Measurements from ENCODE around the gene TNNC2.
A peak's percentile ranks its signal among the peaks of the same experiment; 100 is the strongest.
"Not testable (repeated sequence)": the region's sequence is repeated elsewhere in the genome, so short reads cannot be mapped to it uniquely, and the experiment has no call there.

The TNNC2 gene

GRCh38 chr20:45827030-45827652, at the start of gene TNNC2:
TSS of gene TNNC2 (minus strand) at chr20:45827312. CDS start at chr20:45827248, 64 bp downstream.
- Mint-ChIP-seq H3K36me3 (ENCODE audit: low read depth) (no peaks in the 10 kb centered on the region), H3K27me3 (peaks cover 27% of the 10 kb centered on the region), H3K4me3 (no peak within 1 kb of the TSS), H3K27ac (no peak within 1 kb of the TSS), H3K4me1 (ENCODE audit: low read depth) (peaks cover 11% of the 10 kb centered on the region), H3K9me3 (no peaks in the 10 kb centered on the region)

- no peaks in the 10 kb centered on the region for H3K27me3 Mint-ChIP-seq
- H3K9me3 Mint-ChIP-seq, result no peaks in the 10 kb centered on the region
- H3K4me1 Mint-ChIP-seq (ENCODE audit: low read depth), result no peaks in the 10 kb centered on the region
- H3K4me3 Mint-ChIP-seq, result no peak overlapping the region
- peaks cover 15% of the 10 kb centered on the region for H3K36me3 Mint-ChIP-seq (ENCODE audit: low read depth)
- no peak overlapping the region for H3K27ac Mint-ChIP-seq
These were observed 47.5 kb upstream of the TNNC2 start for GRCh38 chr20:45874576-45874975.

GRCh38 chr20:45874104-45874481, 47.0 kb upstream of the TNNC2 start:
- not testable (repeated sequence) for H3K9me3 Mint-ChIP-seq; H3K27ac Mint-ChIP-seq; H3K4me3 Mint-ChIP-seq; H3K4me1 Mint-ChIP-seq (ENCODE audit: low read depth); H3K27me3 Mint-ChIP-seq
- H3K36me3 Mint-ChIP-seq (ENCODE audit: low read depth), result peaks cover 15% of the 10 kb centered on the region

- Mint-ChIP-seq H3K36me3 (ENCODE audit: low read depth) (peaks cover 15% of the 10 kb centered on the region), H3K27me3 (no peaks in the 10 kb centered on the region), H3K4me1 (ENCODE audit: low read depth) (no peaks in the 10 kb centered on the region), H3K9me3 (no peaks in the 10 kb centered on the region), H3K4me3 (no peak overlapping the region), H3K27ac (no peak overlapping the region)
These were observed 46.4 kb upstream of the TNNC2 start for GRCh38 chr20:45873409-45874103.

- H3K27me3 Mint-ChIP-seq, result no peaks in the 10 kb centered on the region
- no peak overlapping the region for H3K4me3 Mint-ChIP-seq
- no peaks in the 10 kb centered on the region for H3K4me1 Mint-ChIP-seq (ENCODE audit: low read depth)
- H3K9me3 Mint-ChIP-seq, result no peaks in the 10 kb centered on the region
- H3K36me3 Mint-ChIP-seq (ENCODE audit: low read depth), result peaks cover 15% of the 10 kb centered on the region
- H3K27ac Mint-ChIP-seq, result no peak overlapping the region
These were observed 45.5 kb upstream of the TNNC2 start for GRCh38 chr20:45872626-45873025.

GRCh38 chr20:45867819-45868176, 40.7 kb upstream of the TNNC2 start:
- Mint-ChIP-seq H3K27me3 (no peaks in the 10 kb centered on the region), H3K4me1 (ENCODE audit: low read depth) (no peaks in the 10 kb centered on the region), H3K36me3 (ENCODE audit: low read depth) (peaks cover 4% of the 10 kb centered on the region), H3K27ac (no peak overlapping the region), H3K4me3 (no peak overlapping the region), H3K9me3 (no peaks in the 10 kb centered on the region)

- no peaks in the 10 kb centered on the region for H3K27me3 Mint-ChIP-seq
- peaks cover 2% of the 10 kb centered on the region for H3K36me3 Mint-ChIP-seq (ENCODE audit: low read depth)
- no peak overlapping the region for H3K4me3 Mint-ChIP-seq
- no peaks in the 10 kb centered on the region for H3K4me1 Mint-ChIP-seq (ENCODE audit: low read depth)
- no peak overlapping the region for H3K27ac Mint-ChIP-seq
- no peaks in the 10 kb centered on the region for H3K9me3 Mint-ChIP-seq
These were observed 40.2 kb upstream of the TNNC2 start for GRCh38 chr20:45867136-45867818.

- no peaks in the 10 kb centered on the region for H3K36me3 Mint-ChIP-seq (ENCODE audit: low read depth)
- H3K4me1 Mint-ChIP-seq (ENCODE audit: low read depth), result no peaks in the 10 kb centered on the region
- no peak overlapping the region for H3K4me3 Mint-ChIP-seq
- no peaks in the 10 kb centered on the region for H3K9me3 Mint-ChIP-seq
- no peaks in the 10 kb centered on the region for H3K27me3 Mint-ChIP-seq
- H3K27ac Mint-ChIP-seq, result no peak overlapping the region
These were observed 39.3 kb upstream of the TNNC2 start for GRCh38 chr20:45866454-45866853.

GRCh38 chr20:45863543-45864470, 36.7 kb upstream of the TNNC2 start:
- Mint-ChIP-seq H3K27ac (no peak overlapping the region), H3K4me3 (no peak overlapping the region), H3K36me3 (ENCODE audit: low read depth) (peaks cover 7% of the 10 kb centered on the region), H3K4me1 (ENCODE audit: low read depth) (peaks cover 3% of the 10 kb centered on the region), H3K9me3 (no peaks in the 10 kb centered on the region), H3K27me3 (no peaks in the 10 kb centered on the region)

- H3K9me3 Mint-ChIP-seq, result no peaks in the 10 kb centered on the region
- no peak overlapping the region for H3K27ac Mint-ChIP-seq
- no peaks in the 10 kb centered on the region for H3K27me3 Mint-ChIP-seq
- H3K36me3 Mint-ChIP-seq (ENCODE audit: low read depth), result peaks cover 7% of the 10 kb centered on the region
- peaks cover 20% of the 10 kb centered on the region for H3K4me1 Mint-ChIP-seq (ENCODE audit: low read depth)
- H3K4me3 Mint-ChIP-seq, result no peak overlapping the region
These were observed 34.3 kb upstream of the TNNC2 start for GRCh38 chr20:45861221-45862075.

GRCh38 chr20:45860560-45861220, 33.6 kb upstream of the TNNC2 start:
- Mint-ChIP-seq H3K9me3 (no peaks in the 10 kb centered on the region), H3K27ac (no peak overlapping the region), H3K4me1 (ENCODE audit: low read depth) (peaks cover 28% of the 10 kb centered on the region), H3K4me3 (no peak overlapping the region), H3K27me3 (no peaks in the 10 kb centered on the region), H3K36me3 (ENCODE audit: low read depth) (peaks cover 7% of the 10 kb centered on the region)

- H3K4me3 Mint-ChIP-seq, result no peak overlapping the region
- H3K27me3 Mint-ChIP-seq, result no peaks in the 10 kb centered on the region
- peaks cover 7% of the 10 kb centered on the region for H3K36me3 Mint-ChIP-seq (ENCODE audit: low read depth)
- H3K9me3 Mint-ChIP-seq, result no peaks in the 10 kb centered on the region
- peaks cover 33% of the 10 kb centered on the region for H3K4me1 Mint-ChIP-seq (ENCODE audit: low read depth)
- no peak overlapping the region for H3K27ac Mint-ChIP-seq
These were observed 32.8 kb upstream of the TNNC2 start for GRCh38 chr20:45859916-45860315.

GRCh38 chr20:45857882-45858216, 30.7 kb upstream of the TNNC2 start:
- Mint-ChIP-seq H3K4me3 (peak overlapping the region; percentile 91), H3K27ac (peak overlapping the region; percentile 95), H3K9me3 (no peaks in the 10 kb centered on the region), H3K36me3 (ENCODE audit: low read depth) (peaks cover 7% of the 10 kb centered on the region), H3K4me1 (ENCODE audit: low read depth) (peaks cover 39% of the 10 kb centered on the region), H3K27me3 (no peaks in the 10 kb centered on the region)
